Adrenal gland (tissue), 12 donors: ENCODE results near the gene AHSP. TPM values are rescaled to one million over a fixed set of nuclear protein-coding genes. Genes with fewer than 3 reads are reported as not detected.

Experiments
- DNase-seq, 7 donors: peaks; one replicate each; pipeline ENCODE4 v3.0.0-alpha.2; 2019 to 2020
- H3K27ac ChIP-seq, 5 donors: fragments of 200-600 bp; sonication (generic) in 4 of 5; 1 replicate in 3 of 5; 2 replicates in 2 of 5; pipeline versions ENCODE4 v1.5.1 to v1.8.0; 2016 to 2020; ENCODE audit warnings: mild to moderate bottlenecking in 1 of 5
- H3K27me3 ChIP-seq: fragments of 200-600 bp; 2 replicates; pipeline ENCODE4 v1.8.0; 2021
- H3K36me3 ChIP-seq, 2 donors: fragments of 200-600 bp; replicated peaks in 1 of 2; 1 replicate in 1 of 2; 2 replicates in 1 of 2; pipeline versions ENCODE4 v1.5.1 to v1.8.0; 2018 to 2022
- H3K4me1 ChIP-seq, 2 donors: fragments of 200-600 bp; replicated peaks in 1 of 2; 1 replicate in 1 of 2; 2 replicates in 1 of 2; pipeline versions ENCODE4 v1.5.1 to v1.8.0; 2018 to 2021
- H3K4me3 ChIP-seq, 4 donors: fragments of 200-600 bp; sonication (generic) in 3 of 4; one replicate each; pipeline ENCODE4 v1.5.1; 2016 to 2018
- H3K9me3 ChIP-seq, 3 donors: fragments of 200-600 bp; sonication (generic) in 1 of 3; replicated peaks in 1 of 3; 1 replicate in 2 of 3; 2 replicates in 1 of 3; pipeline versions ENCODE4 v1.5.1 to v1.8.0; 2016 to 2021
- CTCF ChIP-seq, 6 experiments: fragments of 450-650 bp in 4 of 6; fragments of 200-600 bp in 2 of 6; sonication (generic) in 1 of 6; IDR thresholded peaks; 1 replicate in 5 of 6; 2 replicates in 1 of 6; pipeline versions ENCODE4 v1.5.1 to v1.8.0; 2016 to 2021; ENCODE audit warnings: antibody characterized with exemption in 6 of 6, mild to moderate bottlenecking in 2 of 6, moderate library complexity in 1 of 6
- POLR2A ChIP-seq, 2 donors: fragments of 450-650 bp; IDR thresholded peaks; one replicate each; pipeline ENCODE4 v1.6.1; 2017; ENCODE audit warnings: antibody characterized with exemption in 2 of 2, mild to moderate bottlenecking in 2 of 2, moderate library complexity in 1 of 2
- WGBS, 4 donors: extraction: QIAGEN DNeasy Blood & Tissue Kit in 2 of 4; methylation state at CpG; one replicate each; pipeline versions ENCODE4 v1.1.5 to v1.1.7; 2013 to 2017; 5-methylcytosine and 5-hydroxymethylcytosine counted together
- intact Hi-C, 2 donors: fragments of 100-400 bp; cut with DNase I; formaldehyde crosslinking; loops; one replicate each; pipeline versions ENCODE4 v1.14.1 to v1.15.0; 2022 to 2023
- polyA plus RNA-seq, 3 donors: library from polyadenylated mRNA; stranded (reverse); fragments of 200-250 nt in 2 of 3; fragments of 350-450 nt in 1 of 3; fragmentation: Illumina TruSeq in 1 of 3; extraction: RNeasy Lipid Tissue Mini Kit (QIAGEN cat#74804) in 1 of 3; gene quantifications; one replicate each; pipeline ENCODE4 v1.2.3, GENCODE V29; 2013 to 2014
- total RNA-seq, 9 donors: library from RNA; depleted of rRNA in 4 of 9; stranded (reverse); fragments of >200 nt in 4 of 9; fragments of 120-200 nt in 1 of 9; fragmentation: NEBNext Ultra II Directional in 1 of 9; extraction: Animal tissue kit (Norgen Biotek cat#: 25700) in 1 of 9; gene quantifications; one replicate each; pipeline versions ENCODE4 v1.1.0 to v1.2.4, GENCODE V29; 2013 to 2023
- donor health status: healthy with polysubstance abuse.
- donor health status: Bipolar disorder and iron deficiency.
- donor health status: DM: yes; HTN: yes; CAD: no.
- donor health status: DM: no; HTN: no; CAD: no.
- donor health status: DM: no; HTN: no; CAD: no.
- donor health status: DM: yes; HTN: yes; CAD: no.

Gene AHSP
- total and polyA plus RNA-seq, 12 donors, result 35.0 TPM; not detected in 11

- intact Hi-C loops, result no loop called here
- no peaks in the 10 kb centered on the region for H3K9me3 ChIP-seq
- H3K36me3 ChIP-seq, result no peaks in the 10 kb centered on the region
- H3K27me3 ChIP-seq, result no peaks in the 10 kb centered on the region
- WGBS, 4 donors, result 61 to 73% (median 65%) methylated on average over 1 of the region's 1 CpG
- DNase-seq, result no peak
- TF ChIP-seq CTCF (IDR thresholded peaks at IDR 0.05) (no peak), POLR2A (IDR thresholded peaks at IDR 0.05) (no peak)
- no peaks in the 10 kb centered on the region for H3K4me1 ChIP-seq
- H3K27ac ChIP-seq, result no peak overlapping the region
- no peak overlapping the region for H3K4me3 ChIP-seq
Measured at GRCh38 chr16:31577411-31577810, 49.7 kb downstream of the AHSP start.

Other genes with a start within 250 kb of the AHSP start
- 1 to 10 TPM; 1.4 to 8.1 (median 3.5) TPM for gene ITGAX, start 172.7 kb upstream of the AHSP start, total RNA-seq
- gene ITGAX, start 172.7 kb upstream of the AHSP start, polyA plus RNA-seq, result 10 to 100 TPM in 1 of 3 donors, 1 to 10 TPM in 2; 1.7 to 84.9 (median 3.7) TPM
- gene ITGAD, start 134.6 kb upstream of the AHSP start, total RNA-seq, result under 1 TPM in 4 of 9 donors, not detected in 5; 0.04 to 0.35 (median 0.17) TPM
- under 1 TPM; 0.03 to 0.16 (median 0.09) TPM for gene ITGAD, start 134.6 kb upstream of the AHSP start, polyA plus RNA-seq
- not detected for gene COX6A2, start 99.5 kb upstream of the AHSP start, total RNA-seq
- 1 to 10 TPM in 2 of 3 donors, not detected in 1; 2.8 to 5.2 TPM for gene COX6A2, start 99.5 kb upstream of the AHSP start, polyA plus RNA-seq
- 1 to 10 TPM in 6 of 9 donors, under 1 TPM in 3; 0.61 to 3.1 (median 1.8) TPM for gene ZNF843, start 85.1 kb upstream of the AHSP start, total RNA-seq
- gene ZNF843, start 85.1 kb upstream of the AHSP start, polyA plus RNA-seq, result under 1 TPM; 0.37 to 0.97 (median 0.73) TPM
- 10 to 100 TPM in 6 of 9 donors, 1 to 10 TPM in 3; 5.2 to 20.3 (median 11.7) TPM for gene ARMC5, start 68.4 kb upstream of the AHSP start, total RNA-seq
- 10 to 100 TPM in 2 of 3 donors, 1 to 10 TPM in 1; 2.9 to 37.9 (median 24.5) TPM for gene ARMC5, start 68.4 kb upstream of the AHSP start, polyA plus RNA-seq
- gene TGFB1I1, start 55.7 kb upstream of the AHSP start, total RNA-seq, result 10 to 100 TPM in 8 of 9 donors, 1 to 10 TPM in 1; 4.5 to 62.7 (median 33.8) TPM
- 10 to 100 TPM; 11.3 to 32.7 (median 29.7) TPM for gene TGFB1I1, start 55.7 kb upstream of the AHSP start, polyA plus RNA-seq
- under 1 TPM in 2 of 9 donors, not detected in 7; 0.11 to 0.14 TPM for gene SLC5A2, start 44.8 kb upstream of the AHSP start, total RNA-seq
- gene SLC5A2, start 44.8 kb upstream of the AHSP start, polyA plus RNA-seq, result 1 to 10 TPM in 2 of 3 donors, not detected in 1; 2.4 to 3.0 TPM
- 10 to 100 TPM; 41.2 to 86.6 (median 65.5) TPM for gene RUSF1, start 19.5 kb upstream of the AHSP start, total RNA-seq
- 100 to 1,000 TPM in 1 of 3 donors, 10 to 100 TPM in 2; 55.1 to 110 (median 65.1) TPM for gene RUSF1, start 19.5 kb upstream of the AHSP start, polyA plus RNA-seq